ENCODE results near the gene PRG2. TPM values are rescaled to one million over a fixed set of nuclear protein-coding genes. Genes with fewer than 3 reads are reported as not detected.

Gene PRG2
- total RNA-seq, 3 donors from 2014 or later = 0.24 TPM; not detected in 2

GRCh38 chr11:57370251-57370650 lies 20.2 kb downstream of the PRG2 start:
- Histone ChIP-seq H3K36me3 (ENCODE audit: low read depth) (no peaks in the 10 kb centered on the region), H3K4me3 (no peak overlapping the region), H3K9me3 (no peaks in the 10 kb centered on the region), H3K4me1 (ENCODE audit: low read depth) (no peaks in the 10 kb centered on the region)
- ATAC-seq (no peak), DNase-seq (no peak)
- intact Hi-C loops (cut with DNase I, micrococcal nuclease) = no loop called here
- TF ChIP-seq CTCF (IDR thresholded peaks at IDR 0.05) = no peak

GRCh38 chr11:57368845-57369232 lies 21.6 kb downstream of the PRG2 start:
- intact Hi-C loops (cut with DNase I, micrococcal nuclease) = no loop called here
- Histone ChIP-seq H3K36me3 (ENCODE audit: low read depth) (no peaks in the 10 kb centered on the region), H3K4me1 (ENCODE audit: low read depth) (no peaks in the 10 kb centered on the region), H3K4me3 (no peak overlapping the region), H3K9me3 (no peaks in the 10 kb centered on the region)
- DNase-seq (no peak), ATAC-seq (no peak)
- TF ChIP-seq CTCF (IDR thresholded peaks at IDR 0.05) = no peak

GRCh38 chr11:57368106-57368844 lies 22.2 kb downstream of the PRG2 start:
- no peak for ATAC-seq
- intact Hi-C loops (cut with DNase I, micrococcal nuclease) = no loop called here

GRCh38 chr11:57364851-57365660 lies 25.4 kb downstream of the PRG2 start:
- no peak for TF ChIP-seq CTCF (IDR thresholded peaks at IDR 0.05)
- H3K36me3 ChIP-seq (ENCODE audit: low read depth) = no peaks in the 10 kb centered on the region
- intact Hi-C loops (cut with DNase I, micrococcal nuclease) = no loop called here

More at GRCh38 chr11:57368106-57368844, 22.2 kb downstream of the PRG2 start:
- no peak for DNase-seq
- Histone ChIP-seq H3K36me3 (ENCODE audit: low read depth) (no peaks in the 10 kb centered on the region), H3K9me3 (no peaks in the 10 kb centered on the region), H3K4me1 (ENCODE audit: low read depth) (no peaks in the 10 kb centered on the region), H3K4me3 (no peak overlapping the region)
- TF ChIP-seq CTCF (IDR thresholded peaks at IDR 0.05) = no peak

GRCh38 chr11:57363131-57364080 lies 27.0 kb downstream of the PRG2 start:
- Histone ChIP-seq H3K36me3 (ENCODE audit: low read depth) (no peaks in the 10 kb centered on the region), H3K4me3 (no peak overlapping the region), H3K9me3 (no peaks in the 10 kb centered on the region), H3K4me1 (ENCODE audit: low read depth) (no peaks in the 10 kb centered on the region)
- ATAC-seq = no peak
- no peak for TF ChIP-seq CTCF (IDR thresholded peaks at IDR 0.05)
- no peak for DNase-seq
- intact Hi-C loops (cut with DNase I, micrococcal nuclease) = no loop called here

More at GRCh38 chr11:57364851-57365660, 25.4 kb downstream of the PRG2 start:
- H3K9me3 ChIP-seq = no peaks in the 10 kb centered on the region
- ATAC-seq = no peak
- H3K4me1 ChIP-seq (ENCODE audit: low read depth) = no peaks in the 10 kb centered on the region
- no peak overlapping the region for H3K4me3 ChIP-seq
- DNase-seq = no peak
